T-helper 2 cell treated with Interferon-gamma antibody and Interleukin-4, amounts not matched to agents 5 μg/mL and 100 μg/mL, for 36 hours (primary cell): ENCODE data around the gene ZNF20.

ENCODE experiments used
- DNase-seq: peaks from one replicate; pipeline ENCODE4 v3.0.0; 2021; ENCODE audit warnings: low spot score
- H3K27ac Mint-ChIP-seq: one replicate; pipeline ENCODE4 v1.8.0; 2021; ENCODE audit warnings: mild to moderate bottlenecking, mixed read lengths
- H3K27me3 Mint-ChIP-seq: one replicate; pipeline ENCODE4 v1.8.0; 2021; ENCODE audit warnings: low read depth, mixed read lengths
- H3K36me3 Mint-ChIP-seq: one replicate; pipeline ENCODE4 v1.8.0; 2021; ENCODE audit warnings: low read depth, mixed read lengths
- H3K4me1 Mint-ChIP-seq: one replicate; pipeline ENCODE4 v1.8.0; 2021; ENCODE audit warnings: low read depth, mixed read lengths
- H3K4me3 Mint-ChIP-seq: one replicate; pipeline ENCODE4 v1.8.0; 2022; ENCODE audit warnings: mild to moderate bottlenecking, moderate library complexity, mixed read lengths
- H3K9me3 Mint-ChIP-seq: one replicate; pipeline ENCODE4 v1.8.0; 2021; ENCODE audit warnings: mixed read lengths

ZNF20 gene

GRCh38 chr19:12139885-12140544 lies at the start of gene ZNF20:
TSS of gene ZNF20 (minus strand) at chr19:12140350. CDS start at chr19:12140182, 168 bp downstream.
- Mint-ChIP-seq H3K4me1 (peaks cover 31% of the 10 kb centered on the region), H3K36me3 (peaks cover 32% of the 10 kb centered on the region), H3K27me3 (no peaks in the 10 kb centered on the region), H3K4me3 (peak within 1 kb of the TSS; percentile 90), H3K27ac (peak within 1 kb of the TSS; percentile 82), H3K9me3 (peaks cover 15% of the 10 kb centered on the region)
- peak; percentile 91 for DNase-seq

- Mint-ChIP-seq H3K27me3 (no peaks in the 10 kb centered on the region), H3K4me1 (no peaks in the 10 kb centered on the region), H3K27ac (no peak overlapping the region), H3K36me3 (peaks cover 87% of the 10 kb centered on the region), H3K4me3 (no peak overlapping the region), H3K9me3 (peaks cover 78% of the 10 kb centered on the region)
- no peak for DNase-seq
Measured at GRCh38 chr19:12187625-12188024, 47.5 kb upstream of the ZNF20 start.

- Mint-ChIP-seq H3K36me3 (peaks cover 74% of the 10 kb centered on the region), H3K27ac (no peak overlapping the region), H3K4me3 (no peak overlapping the region), H3K27me3 (no peaks in the 10 kb centered on the region), H3K9me3 (peaks cover 68% of the 10 kb centered on the region), H3K4me1 (no peaks in the 10 kb centered on the region)
- no peak for DNase-seq
Measured at GRCh38 chr19:12180377-12180776, 40.2 kb upstream of the ZNF20 start.

GRCh38 chr19:12166626-12167025 lies 26.5 kb upstream of the ZNF20 start:
- H3K4me1 Mint-ChIP-seq = peaks cover 24% of the 10 kb centered on the region
- H3K9me3 Mint-ChIP-seq = peaks cover 5% of the 10 kb centered on the region
- DNase-seq = no peak
- H3K27me3 Mint-ChIP-seq = no peaks in the 10 kb centered on the region
- H3K36me3 Mint-ChIP-seq = peaks cover 53% of the 10 kb centered on the region
- H3K4me3 Mint-ChIP-seq = no peak overlapping the region
- H3K27ac Mint-ChIP-seq = no peak overlapping the region

GRCh38 chr19:12163826-12164225 lies 23.7 kb upstream of the ZNF20 start:
- peaks cover 33% of the 10 kb centered on the region for H3K36me3 Mint-ChIP-seq
- peak overlapping the region; percentile 99 for H3K27ac Mint-ChIP-seq
- no peak for DNase-seq

GRCh38 chr19:12162882-12163806 lies 23.0 kb upstream of the ZNF20 start, which contains the start of gene ZNF136:
TSS of gene ZNF136 (plus strand) at chr19:12163096. CDS start at chr19:12163204, 108 bp downstream.
- H3K9me3 Mint-ChIP-seq = peaks cover 5% of the 10 kb centered on the region
- no peaks in the 10 kb centered on the region for H3K27me3 Mint-ChIP-seq
- H3K4me3 Mint-ChIP-seq = peak within 1 kb of the TSS; percentile 99
- peaks cover 24% of the 10 kb centered on the region for H3K4me1 Mint-ChIP-seq
- DNase-seq = peak; percentile 91
- H3K27ac Mint-ChIP-seq = peak within 1 kb of the TSS; percentile 99
- H3K36me3 Mint-ChIP-seq = peaks cover 27% of the 10 kb centered on the region

More at GRCh38 chr19:12163826-12164225, 23.7 kb upstream of the ZNF20 start:
- Mint-ChIP-seq H3K9me3 (peaks cover 5% of the 10 kb centered on the region), H3K4me1 (peaks cover 24% of the 10 kb centered on the region), H3K4me3 (peak overlapping the region; percentile 99), H3K27me3 (no peaks in the 10 kb centered on the region)

- Mint-ChIP-seq H3K4me3 (peak overlapping the region; percentile 81), H3K27ac (peak overlapping the region; percentile 94), H3K36me3 (peaks cover 24% of the 10 kb centered on the region), H3K27me3 (no peaks in the 10 kb centered on the region), H3K9me3 (peaks cover 5% of the 10 kb centered on the region), H3K4me1 (peaks cover 24% of the 10 kb centered on the region)
- no peak for DNase-seq
Measured at GRCh38 chr19:12162513-12162881, 22.3 kb upstream of the ZNF20 start.

GRCh38 chr19:12159773-12160414 lies 19.7 kb upstream of the ZNF20 start:
- DNase-seq = no peak
- no peak overlapping the region for H3K4me3 Mint-ChIP-seq
- no peaks in the 10 kb centered on the region for H3K9me3 Mint-ChIP-seq
- peaks cover 8% of the 10 kb centered on the region for H3K36me3 Mint-ChIP-seq
- H3K4me1 Mint-ChIP-seq = peaks cover 21% of the 10 kb centered on the region
- H3K27me3 Mint-ChIP-seq = no peaks in the 10 kb centered on the region
- no peak overlapping the region for H3K27ac Mint-ChIP-seq

- peak within 1 kb of the TSS; percentile 78 for H3K27ac Mint-ChIP-seq
- H3K36me3 Mint-ChIP-seq = peaks cover 23% of the 10 kb centered on the region
- H3K9me3 Mint-ChIP-seq = peaks cover 12% of the 10 kb centered on the region
- peaks cover 12% of the 10 kb centered on the region for H3K4me1 Mint-ChIP-seq
- DNase-seq = peak; percentile 57
- no peaks in the 10 kb centered on the region for H3K27me3 Mint-ChIP-seq
- peak within 1 kb of the TSS; percentile 73 for H3K4me3 Mint-ChIP-seq
Measured at GRCh38 chr19:12156223-12157058, 16.3 kb upstream of the ZNF20 start, which contains the start of gene ZNF625. TSS of gene ZNF625 (minus strand) at chr19:12156734. CDS start at chr19:12156558, 176 bp downstream.

- Mint-ChIP-seq H3K4me3 (peak overlapping the region; percentile 73), H3K9me3 (peaks cover 17% of the 10 kb centered on the region), H3K27me3 (no peaks in the 10 kb centered on the region), H3K27ac (peak overlapping the region; percentile 34), H3K4me1 (peaks cover 12% of the 10 kb centered on the region), H3K36me3 (peaks cover 29% of the 10 kb centered on the region)
- no peak for DNase-seq
Measured at GRCh38 chr19:12155324-12155860, 15.2 kb upstream of the ZNF20 start.

- no peak for DNase-seq
- peaks cover 11% of the 10 kb centered on the region for H3K4me1 Mint-ChIP-seq
- H3K27me3 Mint-ChIP-seq = no peaks in the 10 kb centered on the region
- H3K36me3 Mint-ChIP-seq = peaks cover 35% of the 10 kb centered on the region
- no peak overlapping the region for H3K4me3 Mint-ChIP-seq
- no peak overlapping the region for H3K27ac Mint-ChIP-seq
- peaks cover 31% of the 10 kb centered on the region for H3K9me3 Mint-ChIP-seq
Measured at GRCh38 chr19:12145348-12145747, 5.2 kb upstream of the ZNF20 start.

GRCh38 chr19:12141405-12141736 lies 1.2 kb upstream of the ZNF20 start:
- Mint-ChIP-seq H3K27me3 (no peaks in the 10 kb centered on the region), H3K4me3 (peak overlapping the region; percentile 90), H3K9me3 (peaks cover 23% of the 10 kb centered on the region), H3K27ac (peak overlapping the region; percentile 13), H3K36me3 (peaks cover 37% of the 10 kb centered on the region), H3K4me1 (peaks cover 31% of the 10 kb centered on the region)
- DNase-seq = no peak
